HG02840 (cell line): ENCODE data around the gene ACOX2.

Experiments
- ATAC-seq: cut with Tn5 transposase; IDR thresholded peaks from one replicate; pipeline ENCODE4 v1.9.1; 2021; ENCODE audit warnings: mild to moderate bottlenecking, moderate library complexity, moderate number of reproducible peaks; ENCODE audit not compliant: unreplicated experiment, low FRiP score

ACOX2 gene

DNA sequence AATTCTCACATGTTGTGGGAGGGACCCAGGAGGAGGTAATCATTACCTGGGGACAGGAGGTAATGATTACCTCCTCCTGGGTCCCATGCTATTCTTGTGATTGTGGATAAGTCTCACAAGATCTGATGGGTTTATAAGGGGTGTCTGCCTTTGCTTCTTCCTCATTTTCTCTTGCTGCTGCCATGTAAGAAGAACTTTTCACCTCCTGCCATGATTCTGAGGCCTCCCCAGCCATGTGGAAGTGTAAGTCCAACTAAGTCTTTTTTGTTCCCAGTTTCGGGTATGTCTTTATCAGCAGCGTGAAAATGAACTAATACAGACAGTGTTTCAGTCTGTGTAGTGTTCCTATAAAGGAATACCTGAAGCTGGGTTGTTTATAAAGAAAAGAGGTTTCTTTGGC lies 58.2 kb downstream of the ACOX2 start:
- ATAC-seq, result no peak

DNA sequence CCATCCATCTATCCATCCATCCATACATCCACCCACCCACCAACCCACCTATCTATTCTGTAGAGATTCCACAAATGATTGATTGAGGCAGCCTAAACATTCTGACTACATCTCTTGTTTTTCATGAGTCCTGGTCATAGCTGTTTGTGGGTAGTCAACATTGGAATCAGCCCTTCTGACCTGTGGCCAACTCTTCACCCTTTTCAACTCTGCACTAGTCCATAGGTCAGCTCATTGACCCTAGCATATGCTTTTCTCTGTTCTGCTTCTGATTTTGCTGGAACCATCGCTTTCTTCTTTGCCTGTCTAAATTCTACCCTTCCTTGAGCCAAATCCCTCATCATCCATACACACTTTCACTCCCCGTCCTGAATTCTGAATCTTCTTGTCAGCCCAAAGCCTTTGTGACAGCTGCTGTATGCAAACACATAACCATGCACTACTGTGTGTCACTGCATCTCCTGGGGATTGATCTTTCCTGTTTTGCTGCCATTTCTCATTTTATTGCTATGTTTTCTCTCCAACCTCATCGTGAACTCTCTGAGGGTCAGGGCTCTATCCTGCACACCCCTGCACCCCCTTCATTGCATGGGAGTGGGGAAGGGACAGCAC lies 61.9 kb downstream of the ACOX2 start:
- ATAC-seq, result no peak

DNA sequence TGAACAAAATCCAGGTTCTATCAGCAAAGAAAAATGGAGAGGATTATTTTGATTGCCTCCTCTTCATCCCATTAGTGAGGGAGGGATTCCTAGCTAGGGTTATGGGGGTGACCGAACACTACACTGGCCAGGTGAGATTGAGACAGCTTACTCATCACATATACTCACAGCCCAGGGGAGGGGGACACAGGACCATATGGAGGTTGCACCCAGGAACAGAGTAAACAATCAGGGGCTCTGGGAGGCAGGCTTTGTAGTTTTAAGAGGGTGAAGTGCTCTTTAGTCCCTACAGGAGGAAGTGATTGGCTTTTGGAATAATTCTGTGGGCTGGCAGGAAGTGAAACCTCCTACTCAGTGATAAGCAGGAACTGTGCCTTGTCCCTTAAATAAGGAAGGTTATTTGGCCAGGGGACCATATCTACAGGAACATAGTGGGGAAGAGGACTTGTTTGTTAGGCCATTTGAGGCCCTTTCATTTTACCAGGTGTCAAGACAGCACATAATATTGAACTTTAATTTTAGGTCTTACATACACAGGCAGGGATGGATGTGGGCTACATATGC lies 62.6 kb downstream of the ACOX2 start:
- no peak for ATAC-seq

DNA sequence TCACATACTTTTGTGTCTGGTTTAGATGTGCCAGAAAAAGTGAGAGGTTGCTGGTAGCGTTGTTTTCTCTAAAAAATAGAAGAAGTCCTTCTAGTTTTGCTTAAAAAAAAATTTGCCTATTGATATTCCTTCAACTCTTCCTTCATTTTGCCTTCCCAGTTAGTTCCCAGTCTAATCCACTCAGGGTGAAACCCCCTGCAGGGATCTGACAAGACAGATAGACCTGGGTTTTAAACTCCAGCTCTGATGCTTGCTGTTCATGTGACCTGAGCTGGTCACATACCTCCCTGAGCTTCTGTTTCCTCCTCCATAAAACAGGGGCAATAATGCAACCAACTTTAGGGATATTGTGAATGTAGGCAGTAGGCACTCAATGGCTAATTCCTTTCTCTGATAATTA lies 63.7 kb downstream of the ACOX2 start:
- ATAC-seq, result no peak

DNA sequence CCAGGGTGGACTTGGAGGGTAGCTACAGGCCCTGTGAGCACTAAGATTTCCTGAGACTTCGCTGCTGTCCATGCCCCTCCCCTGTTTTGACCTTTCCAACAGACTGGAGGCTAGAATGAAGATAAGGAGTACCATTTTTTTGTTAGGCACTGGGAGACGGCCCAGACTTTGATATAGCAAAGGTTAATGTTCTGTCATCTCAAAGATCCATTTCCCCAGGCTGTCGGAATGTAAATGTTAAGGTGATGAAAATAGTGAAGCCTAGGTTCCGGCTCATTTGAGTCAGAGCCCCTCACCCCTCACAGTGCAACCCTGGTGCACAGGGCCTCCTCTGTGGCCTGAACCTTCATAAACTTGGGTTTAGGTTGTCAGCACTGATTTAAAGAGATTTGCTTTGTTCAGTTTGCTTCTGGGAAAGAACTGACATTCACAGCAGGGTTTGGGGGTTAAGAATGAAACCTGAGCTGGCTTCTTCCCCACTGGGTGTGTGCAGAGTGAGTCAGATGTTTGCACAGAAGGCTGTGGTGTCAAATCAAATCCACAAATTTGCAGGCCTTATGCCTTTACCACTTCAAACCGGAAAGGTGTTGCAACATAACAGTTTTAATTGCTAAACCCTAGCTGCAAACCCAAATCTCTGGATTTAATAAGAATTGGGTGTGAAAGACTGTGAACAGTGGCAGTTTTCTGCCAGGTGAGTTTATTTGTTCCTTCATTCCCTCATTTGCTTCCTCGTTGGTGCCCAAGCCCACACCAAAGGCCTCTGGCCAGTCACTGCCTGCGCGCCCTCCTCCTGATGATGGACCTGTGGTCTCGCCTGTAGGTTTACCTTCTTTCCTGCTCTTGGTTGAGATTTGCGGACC lies 65.7 kb downstream of the ACOX2 start:
- ATAC-seq, result no peak

DNA sequence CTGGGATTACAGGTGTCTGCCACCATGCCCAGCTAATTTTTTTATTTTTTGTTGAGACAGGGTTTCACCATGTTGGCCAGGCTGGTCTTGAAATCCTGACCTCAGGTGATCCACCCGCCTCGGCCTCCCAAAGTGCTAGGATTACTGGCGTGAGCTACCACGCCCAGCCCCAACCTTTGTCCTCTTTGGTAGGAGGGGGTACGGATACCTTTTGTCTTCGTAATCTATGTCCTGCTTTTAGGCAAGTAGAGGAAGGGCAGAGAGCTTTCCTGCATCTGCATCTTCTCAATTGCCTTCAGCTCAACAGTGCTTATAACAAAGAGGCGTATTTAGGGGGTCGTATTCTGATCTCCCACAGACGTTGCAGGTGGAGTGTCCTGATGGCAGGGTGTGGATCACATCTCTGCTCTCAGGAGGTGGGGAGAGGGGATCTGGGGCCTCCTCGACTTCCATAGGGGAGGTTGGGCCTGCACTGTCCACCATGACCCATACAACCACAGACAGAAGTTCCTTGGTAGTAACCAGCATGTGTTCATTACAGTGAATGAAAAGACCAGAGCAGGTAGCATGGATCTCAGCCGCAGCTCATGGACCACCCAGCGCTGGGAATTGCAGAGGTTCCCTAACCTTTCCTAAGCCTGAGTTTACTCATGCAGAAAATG lies 66.5 kb downstream of the ACOX2 start:
- ATAC-seq, result no peak

DNA sequence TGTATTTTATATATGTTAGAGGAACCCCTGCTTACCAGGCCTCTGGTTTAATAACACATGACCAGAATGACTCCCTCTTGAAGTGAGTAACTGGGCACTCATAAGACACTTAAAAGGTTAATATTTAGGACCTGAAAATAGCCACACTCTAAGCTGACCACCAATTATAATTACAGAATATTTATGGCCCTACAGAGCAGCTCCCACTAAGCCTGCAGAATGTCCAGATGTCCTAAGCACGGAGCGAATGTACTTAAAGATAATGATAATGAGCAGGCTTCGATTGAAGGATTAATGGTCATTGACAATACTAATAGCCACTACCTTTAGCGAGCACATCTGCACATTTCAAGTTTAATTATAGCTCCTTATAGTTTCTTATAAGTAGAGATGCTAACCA lies 67.9 kb downstream of the ACOX2 start:
- no peak for ATAC-seq

DNA sequence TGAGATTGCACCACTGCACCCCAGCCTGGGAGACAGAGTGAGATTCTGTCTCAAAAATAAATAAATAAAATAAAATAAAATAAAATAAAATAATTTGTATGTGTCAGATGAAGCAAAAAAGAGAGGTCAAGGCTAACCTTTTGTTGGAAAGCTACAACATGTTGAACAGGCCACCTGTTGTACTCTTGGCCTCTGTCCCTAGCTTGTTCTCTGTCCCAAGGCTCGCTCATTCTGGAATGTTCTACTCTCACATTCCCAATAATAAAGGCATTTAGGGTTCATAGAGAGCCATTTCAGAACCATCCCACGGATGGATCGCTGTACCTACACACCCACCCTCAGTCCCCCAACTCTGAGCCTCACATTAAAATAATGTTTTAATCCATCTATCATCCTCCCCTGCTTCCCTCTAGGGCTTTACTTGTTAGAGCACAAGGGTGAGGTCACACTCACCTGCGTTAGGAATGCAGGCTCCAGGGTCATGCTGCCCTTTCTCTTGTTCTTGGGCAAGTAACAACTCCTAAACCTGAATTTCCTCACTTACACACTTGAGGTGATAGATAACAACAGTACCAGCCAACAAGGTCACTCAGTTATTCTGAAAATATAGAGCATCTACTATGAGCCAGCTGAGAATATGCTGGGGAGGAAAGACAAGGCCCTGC lies 70.0 kb downstream of the ACOX2 start:
- no peak for ATAC-seq

DNA sequence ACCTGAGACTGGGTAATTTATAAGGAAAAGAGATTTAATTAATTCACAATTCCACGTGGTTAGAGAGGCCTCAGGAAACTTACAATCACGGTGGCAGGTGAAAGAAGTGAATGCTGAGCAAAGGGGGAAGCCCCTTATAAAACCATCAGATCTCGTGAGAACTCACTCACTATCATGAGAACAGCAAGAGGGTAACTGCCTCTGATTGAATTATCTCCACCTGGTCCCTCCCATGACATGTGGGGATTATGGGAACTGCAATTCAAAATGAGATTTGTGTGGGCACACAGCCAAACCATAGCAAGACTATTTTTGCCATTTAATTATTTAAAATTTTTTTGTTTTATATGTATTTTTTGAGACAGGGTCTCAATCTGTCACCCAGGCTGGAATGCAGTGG lies 72.1 kb downstream of the ACOX2 start:
- no peak for ATAC-seq

DNA sequence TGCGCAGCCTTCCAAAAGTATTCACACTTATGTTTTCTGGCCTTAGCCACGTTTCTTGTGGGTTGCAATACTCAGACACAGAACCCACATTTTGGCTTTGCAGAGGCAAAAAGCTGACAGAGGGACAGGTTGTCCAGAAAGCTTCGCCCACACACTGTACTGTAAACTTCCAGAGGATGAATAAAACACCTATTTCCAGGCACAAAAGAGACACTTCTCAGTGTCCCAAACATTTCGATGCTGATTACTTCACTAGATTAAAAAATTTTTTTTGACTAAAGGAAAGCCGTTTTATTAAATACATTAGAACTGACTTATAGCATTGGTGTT lies 73.1 kb downstream of the ACOX2 start:
- no peak for ATAC-seq

DNA sequence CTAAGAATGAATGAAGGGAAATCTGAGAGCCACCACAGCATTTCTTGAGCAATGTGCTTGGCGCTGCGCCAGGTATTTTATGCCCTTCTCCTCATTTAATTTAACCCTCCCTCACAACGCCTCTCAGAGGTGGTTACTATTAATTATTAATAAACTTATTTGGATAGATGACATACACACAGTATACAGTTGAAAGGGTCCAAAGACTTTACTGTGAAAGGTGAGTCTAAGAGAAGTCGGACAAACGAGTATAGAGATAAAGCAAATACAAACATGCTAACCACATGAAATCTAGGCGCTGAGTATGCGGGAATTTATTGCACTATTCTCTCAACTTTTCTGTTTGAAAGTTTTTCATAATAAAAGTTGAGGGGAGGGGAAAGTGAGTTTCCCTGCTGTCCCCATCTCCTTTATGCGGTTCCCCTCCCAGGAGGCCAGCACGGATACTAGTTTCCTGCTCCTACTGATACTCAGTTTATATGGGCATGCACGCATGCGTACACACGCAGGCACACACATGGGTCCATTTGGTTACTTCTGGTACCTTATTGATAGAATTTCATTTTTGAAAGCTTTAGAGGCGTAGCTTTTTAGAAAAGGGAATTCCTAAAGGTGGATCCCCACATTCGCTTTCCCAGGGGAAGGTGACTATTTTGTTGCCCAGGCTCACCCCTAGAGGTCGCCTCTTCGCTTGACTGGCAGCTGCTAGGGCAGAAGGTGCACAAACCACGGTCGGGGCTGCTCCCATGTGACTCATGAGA lies 73.6 kb downstream of the ACOX2 start:
- no peak for ATAC-seq

DNA sequence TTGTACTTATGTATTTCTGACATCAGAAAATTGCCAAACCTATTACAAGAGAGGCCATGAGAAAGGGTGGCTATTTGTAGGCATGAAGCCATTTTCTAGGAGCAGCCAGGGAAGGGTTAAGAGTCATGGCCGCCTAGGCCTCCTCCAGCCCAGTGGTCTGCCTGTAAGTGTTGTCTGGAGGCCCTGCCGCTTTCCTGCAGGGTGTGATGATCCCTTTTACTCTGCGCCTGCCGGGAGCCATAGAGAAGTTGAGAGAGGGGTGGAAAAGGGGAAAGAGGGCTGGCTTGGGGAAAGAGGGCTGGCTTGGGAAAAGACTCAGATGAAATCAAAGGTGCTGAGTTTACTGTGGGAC lies 74.2 kb downstream of the ACOX2 start:
- no peak for ATAC-seq

DNA sequence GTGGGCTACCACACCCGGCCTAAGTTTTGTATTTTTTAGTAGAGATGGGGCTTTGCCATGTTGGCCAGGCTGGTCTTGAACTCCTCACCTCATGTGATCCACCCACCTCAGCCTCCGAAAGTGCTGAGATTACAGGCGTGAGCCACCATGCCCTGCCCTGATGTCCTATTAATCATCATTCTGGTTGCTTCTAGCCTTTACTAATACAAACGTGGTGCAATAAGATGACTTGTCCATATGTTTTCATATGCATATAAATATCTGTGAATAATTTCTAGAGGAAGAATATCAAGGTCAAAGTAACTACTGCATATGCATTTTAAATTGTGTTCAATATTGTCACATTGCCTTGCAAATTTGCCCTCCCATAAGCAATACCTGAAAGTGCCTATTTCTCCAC lies 77.8 kb downstream of the ACOX2 start:
- ATAC-seq, result no peak
